ENCODE results near the gene GPR26.

GRCh38 chr10:123741711-123742110 is 75.6 kb downstream of the GPR26 start:
- TF ChIP-seq CTCF (IDR thresholded peaks at IDR 0.05), result no peak
- no peak for TF ChIP-seq POLR2A (IDR thresholded peaks at IDR 0.05)
